Stromal cell of bone marrow (primary cell): ENCODE measurements around the gene USHBP1.

Experiments used
- DNase-seq: peaks from one replicate; pipeline ENCODE4 v3.0.0-alpha.2; 2012; ENCODE audit warnings: low read depth

Gene USHBP1, protein sequence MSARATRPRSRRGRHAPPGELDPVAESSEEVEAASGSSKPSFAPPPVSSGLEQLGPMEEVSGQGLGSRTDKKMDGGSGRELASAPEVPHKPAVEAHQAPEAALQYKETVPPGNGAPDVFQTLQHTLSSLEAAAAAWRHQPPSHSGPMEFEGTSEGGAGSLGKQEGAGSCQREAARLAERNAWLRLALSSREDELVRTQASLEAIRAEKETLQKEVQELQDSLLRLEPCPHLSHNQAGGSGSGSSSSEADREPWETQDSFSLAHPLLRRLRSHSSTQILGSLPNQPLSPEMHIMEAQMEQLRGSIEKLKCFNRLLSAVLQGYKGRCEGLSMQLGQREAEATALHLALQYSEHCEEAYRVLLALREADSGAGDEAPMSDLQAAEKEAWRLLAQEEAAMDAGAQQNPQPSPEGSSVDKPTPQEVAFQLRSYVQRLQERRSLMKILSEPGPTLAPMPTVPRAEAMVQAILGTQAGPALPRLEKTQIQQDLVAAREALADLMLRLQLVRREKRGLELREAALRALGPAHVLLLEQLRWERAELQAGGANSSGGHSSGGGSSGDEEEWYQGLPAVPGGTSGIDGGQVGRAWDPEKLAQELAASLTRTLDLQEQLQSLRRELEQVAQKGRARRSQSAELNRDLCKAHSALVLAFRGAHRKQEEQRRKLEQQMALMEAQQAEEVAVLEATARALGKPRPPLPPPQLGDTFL

GRCh38 chr19:17264641-17264979 is at the start of gene USHBP1:
Gene USHBP1 (minus strand): TSS chr19:17264745. CDS start chr19:17264299, 446 bp downstream.
- DNase-seq, result no peak

DNA sequence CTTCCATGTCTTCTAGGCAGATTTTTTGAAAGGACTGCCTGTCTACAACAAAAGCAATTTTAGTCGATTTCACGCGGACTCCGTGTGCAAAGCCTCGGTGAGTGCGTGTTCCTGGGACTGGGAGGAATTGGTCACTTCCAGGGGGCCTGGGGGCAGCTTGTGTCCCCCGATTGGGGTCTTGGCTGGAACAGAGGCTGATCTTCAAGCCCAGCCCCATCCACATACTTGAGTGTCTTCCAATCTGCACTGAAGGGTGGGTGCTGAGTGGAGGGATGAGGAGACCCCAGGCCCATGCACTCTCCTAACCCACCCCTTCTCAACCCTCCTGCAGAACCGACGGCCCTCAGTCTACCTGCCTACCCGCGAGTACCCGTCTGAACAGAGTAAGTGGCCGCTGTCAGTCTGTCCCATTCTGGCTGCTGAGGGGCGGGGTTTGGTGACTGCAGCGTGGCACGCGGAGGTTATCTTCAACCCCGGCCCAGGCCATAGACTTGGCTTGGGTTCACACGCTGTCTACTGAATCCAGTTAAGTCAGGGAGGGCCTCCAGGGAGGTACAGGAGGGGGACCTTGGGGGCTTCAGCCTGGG is 49.6 kb upstream of the USHBP1 start:
- DNase-seq, result no peak

DNA sequence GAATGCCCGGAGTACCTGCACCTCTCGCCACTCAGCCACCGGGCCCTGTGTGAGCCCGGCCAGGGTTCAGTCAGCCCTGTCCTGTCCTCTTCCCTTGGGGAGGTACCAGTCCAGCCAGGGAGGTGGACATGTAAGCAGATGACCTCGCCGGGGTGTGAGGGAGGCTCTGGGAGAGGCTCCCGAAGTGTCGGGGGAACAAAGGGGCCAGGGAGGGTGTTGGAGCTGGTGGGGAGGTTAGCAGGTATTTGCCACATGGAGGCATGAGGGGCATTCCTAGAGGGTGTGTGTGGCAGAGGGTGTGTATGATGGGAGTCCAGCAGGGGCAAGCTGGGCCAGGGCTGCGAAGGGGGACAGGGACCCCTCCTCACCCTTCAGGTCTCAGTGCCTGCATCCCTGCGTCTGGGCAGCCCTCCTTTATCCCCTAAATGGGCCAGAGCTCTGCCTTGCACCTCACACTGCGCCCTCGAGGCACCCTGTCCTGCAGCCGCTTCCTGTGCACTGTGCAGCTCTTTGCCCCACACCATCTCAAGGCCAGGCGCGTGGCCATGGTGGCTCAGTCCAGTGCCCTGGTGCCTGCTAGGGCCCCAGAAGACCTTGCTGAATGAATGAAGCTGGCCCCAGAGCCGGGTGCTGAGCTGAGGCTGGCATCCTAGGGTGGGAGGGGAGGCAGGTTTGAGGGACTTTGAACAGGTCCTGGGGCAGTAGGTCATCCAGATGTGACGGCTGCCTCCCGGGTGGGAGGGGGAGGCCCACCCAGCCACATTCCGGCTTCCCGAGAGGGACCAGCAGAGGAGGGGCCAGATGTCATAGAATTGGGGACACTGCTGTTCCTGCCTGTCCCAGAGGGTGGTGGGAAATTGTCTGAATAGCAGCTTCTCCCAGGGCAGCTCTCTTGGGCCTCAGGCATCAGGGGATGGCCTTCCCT is 47.9 kb upstream of the USHBP1 start:
- no peak for DNase-seq

DNA sequence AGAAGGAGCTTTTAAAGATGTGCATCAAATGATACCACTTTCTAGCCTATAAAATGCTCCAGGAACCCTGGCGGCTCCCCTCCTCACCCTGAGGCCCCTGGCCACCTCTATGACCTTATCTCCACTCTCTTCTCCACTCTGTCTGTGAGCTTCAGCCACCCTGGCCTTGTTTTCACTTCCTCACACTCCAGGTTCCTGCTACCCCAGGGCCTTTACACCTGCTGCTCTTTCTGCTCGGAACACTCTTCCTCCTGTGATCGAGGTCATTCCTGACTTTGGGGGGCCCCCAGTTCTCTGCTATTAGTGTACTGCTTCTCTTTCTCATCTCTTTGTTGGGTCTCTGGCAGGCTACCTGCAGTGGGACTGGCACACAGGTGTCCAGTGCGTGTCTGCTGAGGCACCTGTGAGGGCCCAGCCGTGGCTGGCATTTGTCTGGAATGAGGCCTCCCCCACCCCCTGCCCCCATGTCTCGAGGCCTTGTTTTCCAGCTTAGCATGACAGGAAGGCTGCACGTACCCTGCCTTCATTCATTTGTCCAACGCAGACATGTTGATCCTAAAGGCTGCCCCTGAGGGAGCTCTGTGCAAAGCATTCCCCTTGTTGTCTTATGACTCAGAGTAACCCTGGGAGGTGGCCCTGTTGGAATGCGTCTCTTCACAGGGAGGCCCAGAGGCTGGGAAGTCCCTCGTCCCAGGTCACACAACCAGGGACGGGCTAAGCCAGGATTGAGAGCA is 47.1 kb upstream of the USHBP1 start:
- no peak for DNase-seq

DNA sequence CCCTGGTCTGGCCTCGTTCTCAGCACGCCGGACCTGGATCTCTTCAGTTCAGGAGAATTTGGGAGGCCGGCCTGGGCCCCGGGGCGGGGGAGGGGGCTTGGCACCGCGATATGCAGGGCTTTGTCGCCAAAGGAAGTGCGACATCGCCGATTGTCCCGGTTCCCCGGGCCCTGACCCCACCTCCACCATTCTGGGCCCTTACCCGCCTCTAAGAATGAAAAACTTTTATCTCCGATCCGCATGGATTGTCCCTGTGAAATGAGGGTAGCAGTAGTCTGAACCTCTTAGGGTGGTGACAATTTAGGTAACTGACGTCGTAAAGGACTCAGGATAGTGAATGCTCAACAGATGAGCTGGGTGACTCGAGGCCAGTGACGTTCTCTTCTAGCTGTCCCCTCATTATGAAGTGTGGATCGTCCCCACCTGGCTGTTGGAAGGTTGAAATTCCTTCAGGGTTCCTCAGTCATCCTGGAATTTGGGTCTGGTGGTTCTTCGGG is 45.5 kb upstream of the USHBP1 start:
- DNase-seq, result no peak

- DNase-seq, result peak; percentile 100
Measured at GRCh38 chr19:17309198-17309964, 44.8 kb upstream of the USHBP1 start, which contains the start of gene DDA1. Gene DDA1 (plus strand): TSS chr19:17309563. CDS start chr19:17309655, 92 bp downstream.

- no peak for DNase-seq
Measured at GRCh38 chr19:17307876-17308377, 43.4 kb upstream of the USHBP1 start.

DNA sequence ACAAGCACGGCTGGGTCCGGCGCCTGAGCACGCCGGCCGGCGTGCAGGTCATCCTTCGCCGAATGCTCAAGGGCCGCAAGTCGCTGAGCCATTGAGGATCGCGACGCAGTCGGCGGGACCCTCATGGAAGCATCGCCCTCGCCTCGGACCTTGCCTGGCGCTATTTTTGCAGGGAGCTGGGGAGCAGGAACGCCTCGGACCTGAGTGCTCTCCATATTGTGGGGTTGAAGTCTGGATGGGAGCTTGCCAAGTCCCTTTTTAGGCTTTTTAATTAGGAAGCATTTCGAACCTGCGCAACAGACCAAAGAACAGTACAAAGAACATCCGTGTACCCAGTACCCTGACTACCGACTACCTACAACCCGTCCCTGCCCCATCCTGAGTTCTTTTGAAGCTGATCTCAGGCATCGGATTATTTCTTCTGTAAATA is 41.8 kb upstream of the USHBP1 start:
- no peak for DNase-seq

- peak; percentile 94 for DNase-seq
Measured at GRCh38 chr19:17305517-17306284, 41.2 kb upstream of the USHBP1 start, which contains the start of gene MRPL34. Gene MRPL34 (plus strand): TSS chr19:17305872. CDS start chr19:17305893, 21 bp downstream.

GRCh38 chr19:17305216-17305516 is 40.6 kb upstream of the USHBP1 start:
- no peak for DNase-seq

DNA sequence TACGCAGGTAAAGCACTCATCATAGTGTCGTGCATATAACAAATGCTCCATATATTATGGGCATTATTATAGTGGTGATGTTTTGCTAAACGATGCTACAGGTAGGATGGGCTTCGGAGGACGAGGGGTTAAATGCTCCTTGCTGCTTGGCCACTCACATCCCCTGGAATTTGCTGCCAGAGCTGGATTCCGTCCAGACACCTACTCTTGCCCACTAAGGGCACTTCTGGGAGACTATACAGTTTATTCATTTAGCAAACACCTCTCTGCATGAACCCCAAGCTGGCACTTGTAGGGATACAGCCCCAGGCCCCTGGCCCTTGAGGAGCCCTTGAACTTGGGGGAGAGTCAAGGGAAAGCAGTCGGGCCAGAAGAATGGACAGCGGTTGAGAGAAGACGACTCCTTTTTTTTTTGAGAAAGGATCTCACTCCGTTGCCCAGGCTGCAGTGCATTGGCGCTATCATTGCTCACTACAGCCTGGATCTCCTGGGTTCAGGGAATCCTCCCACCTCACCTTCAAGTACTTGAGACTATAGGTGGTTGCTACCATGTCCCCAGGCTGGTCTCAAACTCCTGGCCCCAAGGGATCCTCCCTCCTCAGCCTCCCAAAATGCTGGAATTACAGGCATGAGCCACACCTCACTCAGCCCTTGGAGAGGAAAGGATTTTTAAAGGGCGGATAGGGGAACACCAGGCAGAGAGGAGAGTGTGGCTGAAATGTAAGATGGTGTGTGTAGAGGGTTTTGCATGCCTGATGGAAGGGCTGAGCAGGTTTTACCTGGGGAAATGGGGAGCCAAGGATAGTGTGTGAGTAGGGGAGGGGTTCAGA is 40.1 kb upstream of the USHBP1 start:
- no peak for DNase-seq

- no peak for DNase-seq
Measured at GRCh38 chr19:17303940-17304267, 39.4 kb upstream of the USHBP1 start.

GRCh38 chr19:17303167-17303939 is 38.8 kb upstream of the USHBP1 start, which contains the start of gene ABHD8:
Gene ABHD8 (minus strand): TSS chr19:17303425. CDS start chr19:17301616, 1,809 bp downstream.
- peak; percentile 89 for DNase-seq

DNA sequence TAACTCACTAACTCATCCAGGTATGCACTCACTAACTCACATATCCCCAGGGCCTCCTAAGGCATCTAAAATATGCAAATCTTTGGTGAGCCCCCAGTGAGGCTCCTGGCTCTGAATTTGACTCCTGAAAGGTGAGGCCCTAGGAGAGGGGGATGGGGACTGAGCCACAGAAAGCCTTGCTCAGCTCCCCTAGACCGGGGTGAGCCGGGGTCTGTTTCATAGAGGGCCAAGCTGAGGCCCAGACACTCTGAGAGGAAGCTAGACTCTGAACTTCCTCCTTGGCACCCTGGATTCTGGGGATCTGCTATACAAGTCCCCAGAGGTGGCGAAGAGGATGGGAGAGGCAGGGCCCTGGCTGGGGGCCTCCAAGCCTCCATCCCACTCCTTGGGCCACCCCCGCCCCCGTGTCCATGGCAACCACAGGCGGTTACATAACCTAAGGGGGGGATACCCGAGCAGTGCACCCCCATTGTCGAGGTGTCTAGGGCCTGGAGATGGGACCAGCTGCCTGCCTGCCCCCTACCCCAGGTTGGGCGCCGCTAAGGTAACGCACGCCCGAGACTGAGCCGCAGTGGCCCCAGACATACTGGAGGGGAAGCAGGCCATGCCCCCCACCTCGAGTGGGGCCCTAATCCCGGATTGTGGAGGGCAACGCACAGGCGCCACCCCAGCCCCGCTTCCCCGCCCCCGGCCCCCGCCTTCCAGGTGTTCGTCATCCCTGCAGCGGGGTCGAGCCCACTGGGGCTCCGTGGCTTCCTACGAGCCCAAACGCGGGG is 38.0 kb upstream of the USHBP1 start:
- DNase-seq, result no peak

GRCh38 chr19:17300992-17301619 is 36.6 kb upstream of the USHBP1 start:
- no peak for DNase-seq

- DNase-seq, result no peak
Measured at GRCh38 chr19:17296976-17297375, 32.4 kb upstream of the USHBP1 start.
